Stimulated activated CD4-positive, alpha-beta T cell treated with anti-CD3 and anti-CD28 coated beads, Interleukin-1b, Interleukin-23, amount 100 ng/mL, for 1 hour (primary cell): ENCODE measurements around the gene MEMO1.
"Not testable (repeated sequence)": the region's sequence is repeated elsewhere in the genome, so short reads cannot be mapped to it uniquely, and the experiment has no call there.

ENCODE experiments used
- DNase-seq, 2 donors: peaks; one replicate each; pipeline ENCODE4 v3.0.0-alpha.2; 2020; ENCODE audit warnings: low read depth in 2 of 2

The MEMO1 gene

DNA sequence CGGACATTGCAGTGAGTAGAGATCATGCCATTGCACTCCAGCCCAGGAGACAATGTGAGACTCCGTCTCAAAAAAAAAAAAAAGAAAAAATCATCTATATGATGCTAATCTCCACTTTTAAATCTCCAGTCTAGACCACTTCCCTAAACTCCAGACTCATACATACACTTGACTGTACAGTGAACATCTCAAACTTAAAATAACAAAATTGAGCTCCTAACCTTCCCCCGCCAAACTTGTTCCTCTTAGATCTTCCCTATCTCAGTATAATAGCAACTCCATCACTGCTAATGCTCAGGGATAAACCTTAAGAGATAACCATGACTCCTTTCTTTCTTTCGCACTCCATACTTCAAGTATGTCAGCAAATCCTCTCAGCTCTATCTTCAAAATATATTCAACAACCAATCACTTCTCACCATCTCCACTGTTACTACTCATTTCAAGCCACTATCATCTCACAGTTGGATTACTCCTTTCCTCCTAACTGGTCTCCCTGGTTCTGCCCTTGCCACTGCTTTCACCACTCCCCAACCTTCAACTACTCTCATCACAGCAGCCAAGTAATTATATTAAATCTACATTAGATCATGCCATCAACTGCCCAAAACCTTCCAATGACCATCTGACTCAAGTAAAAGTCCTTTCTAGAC lies 12.0 kb downstream of the MEMO1 start:
- DNase-seq = no peak

DNA sequence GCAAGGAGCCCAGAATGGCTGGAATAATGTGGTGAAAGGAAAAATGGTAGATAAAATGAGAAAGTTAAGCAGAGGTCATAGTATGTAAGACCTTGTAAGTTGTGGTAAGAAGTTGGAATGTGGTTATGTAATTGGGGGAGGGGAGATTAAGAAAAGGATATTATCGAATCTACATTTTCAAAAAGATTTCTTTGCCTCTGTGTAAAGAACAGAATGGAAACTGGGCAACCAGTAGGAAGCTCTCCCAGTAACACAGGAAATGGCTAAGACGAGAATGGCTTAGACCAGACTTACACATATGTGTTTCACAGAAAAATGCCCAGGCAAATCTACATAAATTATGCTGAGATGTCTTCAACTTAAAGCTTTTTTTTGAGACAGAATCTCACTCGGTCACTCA lies 13.2 kb downstream of the MEMO1 start:
- no peak for DNase-seq

DNA sequence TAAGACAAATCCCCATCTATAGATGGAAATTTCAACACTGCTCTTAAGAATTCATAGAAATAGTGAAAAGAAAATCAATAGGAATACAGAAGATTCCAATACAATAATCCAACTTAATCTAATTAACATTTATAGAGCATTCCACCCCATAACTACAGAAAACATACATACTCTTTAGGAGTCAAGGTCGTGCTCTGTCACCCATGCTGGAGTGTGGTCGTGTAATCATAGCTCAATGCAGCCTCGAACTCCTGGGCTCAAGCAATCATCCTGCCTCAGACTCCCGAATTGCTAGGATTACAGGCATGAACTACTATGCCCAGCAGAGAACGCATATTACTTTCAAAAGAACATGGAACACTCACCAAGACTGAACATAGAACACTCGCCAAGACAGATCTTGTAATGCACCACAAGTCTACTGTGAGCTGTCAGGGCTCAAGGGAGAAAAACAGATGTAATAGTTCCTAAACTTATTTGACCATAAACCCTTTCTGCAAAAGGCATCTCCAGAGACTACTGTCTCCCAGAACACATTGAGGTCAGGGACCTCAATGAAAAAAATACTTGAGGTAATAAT lies 14.1 kb downstream of the MEMO1 start:
- DNase-seq = no peak

- DNase-seq = no peak
Observed at GRCh38 chr2:31992934-31993333, 17.9 kb downstream of the MEMO1 start.

- DNase-seq = no peak
Observed at GRCh38 chr2:31992025-31992579, 18.7 kb downstream of the MEMO1 start.

DNA sequence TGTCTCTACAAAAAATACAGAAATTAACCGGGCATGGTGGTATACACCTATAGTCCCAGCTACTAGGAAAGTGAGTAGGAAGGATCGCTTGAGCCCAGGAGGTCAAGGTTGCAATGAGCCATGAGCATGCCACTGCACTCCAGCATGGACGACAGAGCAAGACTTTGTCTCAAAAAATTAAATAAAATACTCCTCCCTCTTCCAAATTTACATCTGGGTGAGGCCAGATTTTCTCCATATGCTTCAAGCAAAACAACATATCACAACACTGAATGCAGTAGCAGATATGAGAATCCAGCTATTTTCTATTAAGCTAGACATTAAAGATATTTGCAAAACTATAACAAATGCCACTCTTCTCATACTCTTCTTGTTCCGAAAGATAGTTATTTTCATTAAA lies 20.9 kb downstream of the MEMO1 start:
- DNase-seq = no peak

- no peak for DNase-seq
Observed at GRCh38 chr2:31987454-31988220, 23.2 kb downstream of the MEMO1 start.

- no peak for DNase-seq
Observed at GRCh38 chr2:31986906-31987305, 23.9 kb downstream of the MEMO1 start.

DNA sequence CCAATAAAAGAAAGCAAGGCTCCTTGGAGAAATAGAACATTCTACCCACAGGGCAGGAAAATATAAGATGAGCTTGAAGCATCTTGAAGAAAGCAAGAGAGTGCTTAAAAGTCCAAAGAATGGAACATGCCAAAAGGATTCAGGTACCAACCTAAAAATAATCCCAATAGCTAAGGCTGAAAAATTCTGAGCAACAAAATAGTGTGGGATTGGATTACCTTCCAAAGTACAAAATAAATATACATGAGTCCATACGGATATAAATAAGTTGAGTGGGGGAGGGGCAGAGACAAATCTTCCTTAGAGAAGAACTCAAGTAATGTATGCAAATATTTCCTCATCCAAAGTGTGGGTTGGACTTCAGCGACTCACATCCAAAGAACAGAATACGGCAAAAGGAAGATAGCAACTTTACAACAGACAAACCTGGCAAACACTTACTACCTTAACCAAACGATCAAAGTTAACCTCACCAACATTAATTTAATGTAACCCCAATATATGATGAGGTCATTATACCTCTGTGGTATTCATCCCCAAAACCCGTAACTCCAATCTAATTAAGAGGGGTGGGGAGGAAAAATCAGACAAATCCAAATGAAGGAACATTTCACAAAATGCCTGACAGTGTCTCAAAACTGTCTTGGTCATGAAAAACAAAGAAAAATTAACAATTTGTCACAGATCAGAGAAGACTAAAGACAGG lies 26.9 kb downstream of the MEMO1 start:
- no peak for DNase-seq

- DNase-seq = no peak
Observed at GRCh38 chr2:31980674-31981356, 30.0 kb downstream of the MEMO1 start.

DNA sequence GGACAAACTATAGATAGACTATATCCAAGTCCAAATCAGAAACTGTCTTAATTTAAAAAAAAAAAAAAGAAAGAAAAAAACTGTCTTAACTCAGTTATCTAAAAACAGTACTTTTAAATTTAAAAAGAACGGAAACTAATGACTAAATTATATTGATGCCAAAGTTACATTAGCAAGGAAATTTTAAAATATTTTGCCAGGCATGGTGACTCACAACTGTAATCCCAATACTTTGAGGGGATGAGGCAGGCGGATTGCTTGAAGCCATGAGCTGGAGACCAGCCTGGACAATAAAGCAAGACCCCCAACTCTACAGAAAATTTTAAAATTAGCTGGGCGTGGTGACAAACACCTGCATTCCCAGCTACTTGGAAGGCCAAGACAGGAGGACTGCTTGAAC lies 30.9 kb downstream of the MEMO1 start:
- DNase-seq = no peak

- no peak for DNase-seq
Observed at GRCh38 chr2:31979018-31979417, 31.8 kb downstream of the MEMO1 start.

DNA sequence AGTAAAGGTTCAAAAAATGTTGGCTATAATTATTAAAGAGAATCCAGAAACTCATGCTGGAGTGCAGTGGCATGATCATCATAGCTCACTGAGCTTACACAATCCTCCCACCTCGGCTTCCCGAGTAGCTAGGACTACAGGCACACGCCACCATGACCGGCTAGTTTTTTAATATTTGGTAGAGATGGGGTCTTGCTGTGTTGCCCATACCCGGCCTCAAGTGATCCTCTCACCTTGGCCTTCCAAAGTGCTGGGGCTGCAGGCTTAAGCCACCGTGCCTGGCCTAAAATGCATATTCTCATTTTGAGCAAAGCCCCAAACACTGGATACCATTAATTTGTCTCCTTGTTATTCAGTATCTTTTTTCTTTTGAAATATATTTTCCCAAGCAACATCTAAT lies 32.4 kb downstream of the MEMO1 start:
- DNase-seq = no peak

- DNase-seq = no peak
Observed at GRCh38 chr2:31973665-31974064, 37.1 kb downstream of the MEMO1 start.

- no peak for DNase-seq
Observed at GRCh38 chr2:31972059-31972458, 38.7 kb downstream of the MEMO1 start.

DNA sequence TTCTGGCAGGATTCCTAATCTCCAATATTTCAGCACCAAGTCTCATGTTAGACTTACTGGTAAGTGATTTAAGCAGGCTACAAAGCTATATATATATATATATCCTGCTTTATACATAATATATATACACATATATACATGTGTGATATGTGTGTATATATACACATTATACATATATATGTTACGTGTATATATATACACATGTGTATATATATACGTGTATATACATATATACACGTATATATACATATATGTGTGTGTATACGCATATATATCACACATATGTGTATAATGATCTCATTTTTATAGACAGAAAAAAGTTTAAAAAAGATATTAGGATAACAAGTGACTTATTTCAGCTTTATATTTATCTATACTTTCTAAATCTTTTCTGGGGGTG lies 41.6 kb downstream of the MEMO1 start:
- no peak for DNase-seq

- no peak for DNase-seq
Observed at GRCh38 chr2:31967790-31968189, 43.0 kb downstream of the MEMO1 start.

DNA sequence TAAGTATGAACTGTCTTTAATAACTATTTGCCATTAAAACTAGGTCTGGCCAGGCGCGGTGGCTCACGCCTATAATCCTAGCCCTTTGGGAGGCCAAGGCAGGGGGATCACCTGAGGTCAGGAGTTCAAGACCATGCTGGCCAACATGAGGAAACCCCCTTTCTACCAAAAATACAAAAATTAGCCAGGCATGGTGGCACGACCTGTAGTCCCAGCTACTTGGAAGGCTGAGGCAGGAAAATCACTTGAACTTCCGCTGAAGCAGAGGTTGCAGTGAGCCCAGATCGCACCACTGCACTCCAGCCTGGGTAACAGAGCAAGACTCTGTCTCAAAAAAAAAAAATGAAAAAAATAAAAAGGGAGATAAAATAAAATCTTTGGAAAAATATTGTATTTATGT lies 44.4 kb downstream of the MEMO1 start:
- not testable (repeated sequence) for DNase-seq

- no peak for DNase-seq
Observed at GRCh38 chr2:31965094-31965493, 45.7 kb downstream of the MEMO1 start.

DNA sequence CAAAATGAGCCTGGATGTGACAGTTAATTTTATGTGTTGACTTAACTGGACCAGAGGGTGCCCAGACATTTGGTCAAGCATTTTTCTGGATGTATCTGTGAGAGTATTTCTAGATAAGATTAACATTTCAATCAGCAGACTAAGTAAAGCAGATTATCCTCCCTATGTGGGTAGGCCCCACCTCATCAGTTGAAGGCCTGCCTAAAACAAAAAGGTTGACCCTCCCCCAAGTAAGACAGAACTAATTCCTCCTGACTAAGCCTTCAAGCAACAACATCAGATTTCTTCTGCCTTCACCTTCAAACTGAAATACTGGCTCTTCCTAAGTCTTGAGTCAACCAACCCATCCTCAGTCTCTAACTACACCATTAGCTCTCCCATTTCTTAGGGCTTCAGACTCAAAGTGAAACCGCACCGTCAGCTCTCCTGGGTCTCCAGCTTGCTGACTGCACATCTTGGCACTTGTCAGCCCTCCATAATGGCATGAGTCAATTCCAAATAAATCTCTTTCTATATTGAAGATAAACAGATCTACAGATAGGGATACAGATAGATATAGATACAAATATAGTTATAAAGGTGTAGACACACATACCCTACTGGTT lies 47.9 kb downstream of the MEMO1 start:
- no peak for DNase-seq

DNA sequence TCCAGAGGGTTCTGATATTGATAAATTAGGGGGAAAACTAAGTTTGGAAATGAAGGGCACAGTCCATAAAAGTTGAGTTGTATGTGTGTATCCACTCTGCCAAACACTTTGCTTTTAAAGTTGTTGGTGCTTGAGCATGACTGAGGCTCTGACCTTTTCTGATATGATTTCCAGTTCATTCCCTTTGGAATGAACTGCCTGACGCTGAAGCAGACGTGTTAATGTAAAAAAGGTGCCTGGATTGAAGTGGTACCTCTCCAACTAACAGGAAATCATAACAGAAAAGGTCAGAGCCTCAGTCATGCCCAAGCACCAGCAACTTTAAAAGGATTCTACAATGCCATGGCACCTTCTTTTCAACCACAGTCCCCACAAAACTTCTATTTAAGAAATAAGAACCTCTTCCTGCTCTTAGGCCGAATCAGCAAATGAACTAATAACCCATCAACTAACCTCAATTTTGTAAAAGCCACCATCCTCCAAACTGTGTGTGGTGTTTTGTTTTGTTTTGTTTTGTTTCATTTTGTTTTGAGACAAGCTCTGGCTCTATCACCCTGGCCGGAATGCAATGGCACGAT lies 52.6 kb downstream of the MEMO1 start:
- no peak for DNase-seq
